GM18502 (cell line): ENCODE data around the gene INPP5J.
"Not testable (repeated sequence)": the region's sequence is repeated elsewhere in the genome, so short reads cannot be mapped to it uniquely, and the experiment has no call there.

ENCODE experiments used
- ATAC-seq: cut with Tn5 transposase; IDR thresholded peaks from one replicate; pipeline ENCODE4 v1.9.1; 2021; ENCODE audit warnings: mild to moderate bottlenecking; ENCODE audit not compliant: unreplicated experiment, poor library complexity

Gene INPP5J

DNA sequence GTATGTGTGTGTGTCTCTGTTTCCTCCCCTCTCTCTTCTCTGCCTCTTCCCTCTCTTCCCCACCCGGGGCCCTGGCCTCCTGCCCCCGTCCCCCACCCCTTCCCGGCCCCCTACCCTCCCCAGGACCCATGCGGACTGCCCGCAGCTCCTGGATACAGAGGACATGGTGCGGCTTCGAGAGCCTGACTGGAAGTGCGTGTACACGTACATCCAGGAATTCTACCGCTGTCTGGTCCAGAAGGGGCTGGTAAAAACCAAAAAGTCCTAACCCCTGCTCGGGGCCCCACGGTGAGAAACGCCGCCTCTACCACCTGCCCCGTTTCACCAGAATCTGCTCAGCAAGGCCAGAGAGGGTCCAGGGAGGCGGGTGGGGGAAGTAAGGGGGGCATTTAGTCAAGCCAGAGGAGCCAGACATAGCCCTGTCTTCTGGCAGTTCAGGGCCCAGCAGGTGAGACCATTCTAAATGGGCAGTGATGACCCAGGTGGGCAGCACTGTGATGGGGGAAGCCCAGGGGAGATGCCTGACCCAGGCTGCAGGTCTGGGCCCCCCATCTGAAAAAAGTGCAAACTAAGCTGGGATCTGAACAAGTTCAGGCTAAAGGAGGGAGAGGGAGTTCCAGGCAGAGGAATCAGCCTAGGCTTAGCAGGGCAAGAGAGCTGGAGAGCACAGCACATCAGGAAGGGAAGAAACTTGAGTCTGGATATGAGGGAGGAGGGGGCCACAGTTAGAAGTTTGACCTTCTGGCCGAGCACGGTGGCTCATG lies 21.8 kb upstream of the INPP5J start:
- no peak for ATAC-seq

DNA sequence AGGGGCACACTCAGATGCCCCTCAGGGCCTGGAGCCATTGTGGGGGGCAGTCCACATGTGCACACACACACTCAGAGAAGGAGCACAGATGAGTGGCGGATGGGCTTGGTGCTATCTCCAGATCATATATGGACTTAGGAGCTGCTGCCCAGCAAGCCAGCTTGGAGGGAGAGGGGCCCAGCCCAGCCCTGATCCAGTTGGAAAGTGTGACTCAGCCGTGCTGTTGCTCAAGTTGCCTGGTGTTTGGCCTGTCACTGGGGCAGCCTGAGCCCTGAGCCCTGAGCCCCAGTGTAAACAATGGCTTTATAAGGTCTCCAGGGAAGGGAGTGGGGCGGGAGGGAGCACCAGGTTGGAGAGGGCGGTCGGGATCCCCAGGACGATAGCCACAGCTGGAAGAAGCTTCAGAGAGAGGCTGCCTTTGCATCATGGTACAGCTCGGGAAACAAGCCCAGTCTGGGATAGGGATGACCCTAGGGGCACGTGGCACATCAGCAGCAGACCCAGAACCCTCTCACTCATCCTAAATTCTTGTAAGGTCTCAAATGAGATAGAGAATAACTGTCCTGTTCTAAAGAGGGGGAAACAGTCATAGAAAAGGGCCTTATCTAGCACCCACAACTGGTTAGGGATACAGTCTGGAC lies 20.2 kb upstream of the INPP5J start:
- no peak for ATAC-seq

DNA sequence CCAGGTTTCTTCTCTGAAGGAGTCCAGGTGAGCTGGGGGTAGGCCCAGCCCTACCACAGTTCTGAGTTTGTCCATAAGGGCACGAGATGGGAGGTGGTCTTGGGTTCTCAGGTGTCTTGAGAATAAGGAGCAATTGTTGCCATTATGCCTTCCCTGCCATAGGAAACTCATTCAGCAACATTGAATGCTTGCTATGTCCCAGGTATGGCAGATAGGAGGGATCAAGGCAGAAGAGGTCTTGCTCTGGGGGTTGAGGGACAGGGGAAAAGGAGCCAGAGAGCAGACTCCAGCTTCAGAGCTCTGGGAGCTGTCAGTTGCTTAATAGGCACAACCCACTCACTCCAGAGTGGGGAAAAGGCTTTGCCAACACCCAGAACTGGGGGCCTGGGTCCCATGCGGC lies 19.7 kb upstream of the INPP5J start:
- no peak for ATAC-seq

DNA sequence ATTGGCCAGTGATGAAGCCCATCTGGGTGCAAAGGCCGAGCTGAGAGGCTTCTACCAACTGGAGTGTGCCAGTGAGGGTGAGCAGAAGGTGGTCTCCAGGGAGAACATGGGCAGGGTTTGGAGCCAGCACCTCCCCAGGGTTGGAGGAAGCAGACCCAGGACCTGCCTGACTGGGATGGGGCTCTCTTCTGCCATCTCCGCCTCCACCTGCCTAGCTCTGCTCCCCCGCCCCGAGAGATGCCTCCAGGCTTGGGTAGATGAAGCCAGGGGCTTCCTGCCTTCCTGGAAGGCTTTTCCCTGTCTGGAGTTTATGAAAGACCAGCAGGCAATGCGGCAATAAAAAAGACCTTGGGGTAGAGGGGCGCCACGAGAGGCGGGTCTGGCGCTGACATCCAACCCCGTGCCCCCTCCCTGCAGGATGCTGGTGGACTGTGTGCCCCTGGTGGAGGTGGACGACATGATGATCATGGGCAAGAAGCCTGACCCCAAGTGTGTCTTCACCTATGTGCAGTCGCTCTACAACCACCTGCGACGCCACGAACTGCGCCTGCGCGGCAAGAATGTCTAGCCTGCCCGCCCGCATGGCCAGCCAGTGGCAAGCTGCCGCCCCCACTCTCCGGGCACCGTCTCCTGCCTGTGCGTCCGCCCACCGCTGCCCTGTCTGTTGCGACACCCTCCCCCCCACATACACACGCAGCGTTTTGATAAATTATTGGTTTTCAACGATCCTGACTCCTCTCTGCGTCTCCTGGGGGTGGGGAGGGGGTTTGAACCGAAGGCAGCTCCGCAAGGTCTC lies 18.7 kb upstream of the INPP5J start:
- no peak for ATAC-seq

- no peak for ATAC-seq
Measured at GRCh38 chr22:31104869-31105268, 17.9 kb upstream of the INPP5J start.

DNA sequence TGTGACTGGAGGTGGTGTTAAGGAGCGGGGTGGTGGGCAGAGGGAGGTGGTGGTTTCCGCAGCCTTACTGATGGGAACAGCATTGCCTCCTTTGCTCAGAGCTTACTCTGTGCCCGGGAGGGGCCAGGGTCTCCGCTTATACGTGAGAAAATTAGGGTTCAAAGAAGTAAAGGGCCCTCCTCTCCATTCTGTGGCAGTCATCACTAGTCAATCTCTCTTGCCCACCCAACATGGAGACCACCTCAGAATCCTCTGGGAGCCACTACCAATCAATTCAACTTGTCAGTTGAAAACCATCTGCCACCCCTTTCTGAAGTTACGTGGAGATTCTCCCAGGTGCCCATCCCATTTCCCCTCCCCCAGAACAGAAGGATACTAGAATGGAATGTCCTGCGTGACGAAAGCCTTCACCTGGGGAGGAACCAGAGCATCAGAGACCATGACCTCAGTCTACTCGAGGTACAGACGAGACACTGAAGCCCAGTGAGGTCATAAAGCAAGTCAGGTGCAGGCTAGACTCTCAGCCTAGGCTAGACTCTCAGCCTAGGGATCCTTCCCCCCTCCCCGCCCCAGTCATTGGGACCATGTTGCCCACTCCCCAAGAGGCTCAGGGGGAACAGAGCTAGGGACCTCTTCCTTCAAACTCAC lies 17.4 kb upstream of the INPP5J start:
- ATAC-seq: no peak

DNA sequence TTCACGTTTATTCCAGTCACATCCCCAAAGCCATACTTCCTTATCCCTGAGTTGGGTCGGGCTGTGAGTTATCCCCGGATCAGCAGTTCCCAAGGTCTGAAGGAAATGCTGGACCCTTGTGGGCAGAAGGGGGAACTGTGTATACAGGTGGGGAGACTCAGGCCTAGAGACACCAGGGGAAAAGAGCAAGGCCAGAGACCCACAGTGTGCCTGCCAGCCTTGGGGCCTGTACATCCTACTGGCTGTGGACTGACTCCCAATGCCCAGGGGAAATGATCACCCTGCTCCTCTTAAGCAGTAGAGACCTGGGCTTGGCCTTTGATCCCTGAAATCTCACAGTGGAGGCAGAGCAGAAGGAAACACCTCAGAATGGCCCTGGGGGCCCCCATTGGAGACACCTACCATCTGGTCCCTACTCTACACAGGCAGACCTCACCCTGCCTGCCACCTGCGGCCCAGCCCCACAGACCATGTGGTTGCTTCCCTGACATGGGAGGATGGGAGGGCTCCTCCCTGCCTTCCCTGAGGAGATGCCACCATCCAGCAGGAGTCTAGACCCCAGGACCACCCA lies 16.7 kb upstream of the INPP5J start:
- ATAC-seq: no peak

DNA sequence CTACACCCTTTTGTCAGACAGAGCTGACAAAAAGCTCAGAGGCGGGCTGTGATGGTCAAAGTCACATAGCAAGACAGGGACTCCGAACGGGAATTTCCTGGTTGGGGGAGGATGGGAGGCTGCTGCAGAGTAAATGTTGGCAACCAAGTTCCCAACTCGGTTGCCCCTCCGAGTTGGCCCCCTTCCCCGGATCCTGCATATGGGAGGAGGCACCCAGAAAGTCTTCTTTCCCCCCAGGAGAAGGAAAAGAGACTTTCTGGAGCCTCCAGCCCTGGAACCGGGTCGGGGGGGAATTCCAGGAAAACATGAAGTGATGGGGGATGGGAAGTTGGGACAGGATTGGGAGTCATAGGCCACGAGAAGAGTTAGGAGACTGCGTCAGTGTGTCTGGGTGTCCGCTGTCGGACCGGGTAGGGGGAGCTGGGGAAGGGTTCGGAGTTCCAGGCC lies 16.0 kb upstream of the INPP5J start:
- no peak for ATAC-seq

DNA sequence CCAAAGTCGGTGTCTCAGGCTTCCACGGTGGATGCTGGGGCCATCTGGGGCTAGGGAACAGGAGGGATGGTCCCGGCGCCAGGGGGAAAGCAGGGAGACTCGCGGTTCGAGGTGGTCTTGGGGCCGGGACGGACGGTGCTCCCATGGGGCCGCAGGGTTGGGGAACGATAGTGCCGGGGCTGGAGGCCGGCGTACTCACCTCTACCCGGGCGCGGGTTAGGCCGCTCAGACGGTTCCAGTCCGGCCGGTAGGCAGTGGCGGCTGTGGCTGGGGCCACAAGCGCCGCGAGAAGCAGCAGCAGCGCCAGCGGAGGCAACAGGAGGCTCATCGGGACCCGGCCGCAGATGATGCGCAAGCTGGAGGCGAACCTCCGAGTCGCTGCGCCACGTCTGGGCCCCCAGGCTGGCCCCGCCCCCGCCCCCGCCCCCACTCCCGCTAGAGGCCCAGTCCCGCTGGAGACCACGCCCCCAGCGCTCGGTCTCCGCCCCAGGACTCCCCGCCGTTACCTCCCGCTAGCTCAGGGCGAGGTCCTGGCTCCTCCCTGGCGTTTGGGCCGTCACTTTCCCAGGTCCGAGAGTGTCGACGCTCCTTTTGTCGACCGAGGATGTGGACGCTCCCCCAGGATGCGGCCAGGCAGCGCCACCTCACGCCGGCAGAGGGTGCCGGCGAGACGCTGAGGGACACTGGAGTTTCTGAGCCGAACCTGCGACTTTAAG lies 15.4 kb upstream of the INPP5J start, which contains the start of gene SELENOM:
Gene SELENOM, minus strand, starts transcription at position 391 of the 716 bp plus-strand sequence. Its CDS starts 63 bp downstream, at position 328.
- peak; percentile 85 for ATAC-seq

- ATAC-seq: peak; percentile 29
Measured at GRCh38 chr22:31107894-31108218, 14.9 kb upstream of the INPP5J start.

GRCh38 chr22:31112547-31113091 lies 10.1 kb upstream of the INPP5J start:
- ATAC-seq: not testable (repeated sequence)

DNA sequence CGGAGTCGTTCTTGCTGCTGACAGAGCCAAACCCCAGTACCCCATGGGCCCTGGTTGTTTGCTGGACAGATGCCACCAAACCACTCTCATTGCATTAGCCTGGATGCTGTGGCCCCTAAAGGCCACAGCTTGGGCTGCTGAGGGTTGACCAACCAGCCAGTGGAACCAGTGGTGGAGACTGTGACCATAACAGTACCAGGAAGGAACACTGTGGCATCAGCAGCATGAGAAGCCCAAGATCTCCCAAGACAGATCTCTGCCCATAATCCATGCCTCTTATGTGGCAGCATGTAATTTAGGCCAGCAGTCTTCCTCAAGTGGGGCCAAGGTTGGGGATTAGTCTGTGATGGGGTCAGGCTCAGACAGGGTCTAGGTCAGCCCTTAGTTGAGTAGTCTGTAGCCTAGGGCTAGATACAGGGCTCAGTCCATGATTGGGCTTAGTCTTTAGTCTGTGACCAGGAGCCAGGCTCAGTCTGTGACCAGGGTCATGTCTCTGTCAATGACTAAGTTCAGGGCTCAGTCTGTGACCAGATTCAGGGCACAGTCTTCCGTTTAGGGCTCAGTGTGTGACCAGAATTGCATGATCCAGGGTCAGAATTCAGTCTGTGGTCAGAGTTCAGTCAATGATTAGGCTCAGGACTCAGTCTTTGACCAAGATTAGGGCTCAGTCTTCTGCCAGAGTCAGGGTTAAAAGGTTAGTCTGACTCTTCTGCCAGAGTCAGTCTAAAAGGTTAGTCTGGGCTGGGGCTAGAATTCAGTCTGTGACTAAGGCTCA lies 4.5 kb upstream of the INPP5J start:
- no peak for ATAC-seq

GRCh38 chr22:31119026-31119717 lies 3.6 kb upstream of the INPP5J start:
- ATAC-seq: no peak

- ATAC-seq: no peak
Measured at GRCh38 chr22:31120230-31120629, 2.5 kb upstream of the INPP5J start.

DNA sequence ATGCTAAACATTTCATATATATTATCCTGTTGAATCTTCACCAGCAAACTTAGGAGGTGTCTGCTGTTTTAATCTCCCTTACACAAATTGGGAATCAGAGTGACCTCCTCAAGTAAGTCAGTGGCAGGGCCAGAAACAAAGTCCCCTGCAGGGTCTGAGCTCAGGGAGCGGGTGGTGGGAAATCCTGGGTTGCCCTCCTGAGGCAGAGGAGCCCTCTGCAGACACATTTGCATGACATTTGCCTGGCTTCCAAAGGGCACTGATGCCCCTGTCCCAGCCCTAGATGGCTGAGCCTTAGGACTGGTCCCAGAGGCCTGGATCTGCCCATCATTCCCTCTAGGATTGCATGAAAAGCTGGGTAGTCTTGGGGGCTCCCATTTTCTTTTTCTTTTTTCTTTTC lies 2.1 kb upstream of the INPP5J start:
- ATAC-seq: no peak

DNA sequence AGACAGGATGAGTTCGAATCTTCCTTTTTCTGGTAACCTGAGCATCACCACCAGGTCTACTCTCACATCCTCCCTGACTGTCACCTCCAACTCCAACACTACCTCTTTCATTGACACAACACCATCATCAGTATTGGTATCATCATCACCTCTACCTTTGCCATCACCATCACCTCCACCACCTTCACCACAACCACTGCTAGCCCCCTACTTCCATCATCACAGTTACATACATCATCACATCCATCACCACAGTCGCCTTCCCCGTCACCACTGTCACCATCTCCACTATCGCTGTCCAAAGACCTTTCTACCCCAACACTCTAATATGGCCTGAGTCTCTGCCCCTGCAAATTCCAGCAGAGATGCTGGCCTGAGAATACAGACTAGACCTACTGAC lies 1.4 kb upstream of the INPP5J start:
- no peak for ATAC-seq

GRCh38 chr22:31122196-31122531 lies 602 bp upstream of the INPP5J start:
- ATAC-seq: no peak

DNA sequence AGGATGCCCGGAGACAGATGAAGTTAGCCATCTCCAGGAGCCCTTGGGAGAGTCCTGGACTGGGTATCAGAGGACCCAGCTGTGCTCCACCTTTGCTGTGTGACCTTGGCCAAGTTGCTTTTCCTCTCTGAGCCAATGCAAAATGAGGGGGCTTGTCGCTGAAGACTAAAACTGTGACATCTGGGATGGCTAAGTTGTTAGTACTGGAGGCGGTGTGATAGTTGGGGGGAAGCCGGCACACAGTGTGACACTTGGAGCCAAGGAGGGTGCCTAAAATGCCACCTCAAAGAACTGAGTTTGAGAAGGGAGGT lies 481 bp downstream of the INPP5J start:
- ATAC-seq: no peak
